Measurements from ENCODE around the gene ZNF92.
"Not testable (repeated sequence)": the region's sequence is repeated elsewhere in the genome, so short reads cannot be mapped to it uniquely, and the experiment has no call there.

Gene ZNF92

GRCh38 chr7:65397730-65398142, 24.1 kb downstream of the ZNF92 start:
- DNase-seq (ENCODE audit: low read depth) = no peak
- no peak for TF ChIP-seq CTCF (conservative IDR thresholded peaks at IDR 0.05; ENCODE audit: control insufficient read depth, insufficient read depth, low read depth, low read length)
- H3K4me3 ChIP-seq (ENCODE audit: control insufficient read depth, low read depth, low read length) = no peak overlapping the region

- not testable (repeated sequence) for H3K4me3 ChIP-seq (ENCODE audit: control insufficient read depth, low read depth, low read length); DNase-seq (ENCODE audit: low read depth)
These were observed 25.0 kb downstream of the ZNF92 start for GRCh38 chr7:65398671-65399070.

DNA sequence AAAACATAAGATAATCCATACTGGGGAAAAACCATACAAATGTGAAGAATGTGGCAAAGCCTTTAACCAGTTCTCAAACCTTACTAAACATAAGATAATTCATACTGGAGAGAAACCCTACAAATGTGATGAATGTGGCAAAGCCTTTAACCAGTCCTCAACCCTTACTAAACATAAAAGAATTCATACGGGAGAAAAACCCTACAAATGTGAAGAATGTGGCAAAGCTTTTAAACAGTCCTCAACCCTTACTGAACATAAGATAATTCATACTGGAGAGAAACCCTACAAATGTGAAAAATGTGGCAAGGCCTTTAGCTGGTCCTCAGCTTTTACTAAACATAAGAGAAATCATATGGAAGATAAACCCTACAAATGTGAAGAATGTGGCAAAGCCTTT, 25.4 kb downstream of the ZNF92 start:
- DNase-seq (ENCODE audit: low read depth); H3K4me3 ChIP-seq (ENCODE audit: control insufficient read depth, low read depth, low read length): not testable (repeated sequence)

GRCh38 chr7:65404020-65404419, 30.4 kb downstream of the ZNF92 start:
- no peak overlapping the region for H3K4me3 ChIP-seq (ENCODE audit: control insufficient read depth, low read depth, low read length)
- no peak for TF ChIP-seq CTCF (conservative IDR thresholded peaks at IDR 0.05; ENCODE audit: control insufficient read depth, insufficient read depth, low read depth, low read length)
- DNase-seq (ENCODE audit: low read depth) = no peak

DNA sequence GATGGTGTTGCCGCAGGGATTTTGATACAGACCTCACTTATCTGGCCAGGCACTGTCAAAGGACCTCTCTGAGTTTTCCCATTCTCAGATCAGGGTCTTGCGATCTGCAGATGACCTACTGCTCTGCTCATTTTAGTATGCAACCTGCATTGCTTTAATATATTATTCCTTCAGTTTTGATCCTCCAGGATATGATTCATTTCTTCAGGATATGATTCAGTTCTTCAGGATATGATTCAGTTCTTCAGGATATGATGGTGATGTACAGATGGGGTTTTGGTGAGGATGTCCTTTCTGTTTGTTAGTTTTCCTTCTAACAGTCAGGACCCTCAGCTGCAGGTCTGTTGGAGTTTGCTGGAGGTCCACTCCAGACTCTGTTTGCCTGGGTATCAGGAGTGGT, 33.1 kb downstream of the ZNF92 start:
- H3K4me3 ChIP-seq (ENCODE audit: control insufficient read depth, low read depth, low read length); DNase-seq (ENCODE audit: low read depth): not testable (repeated sequence)

DNA sequence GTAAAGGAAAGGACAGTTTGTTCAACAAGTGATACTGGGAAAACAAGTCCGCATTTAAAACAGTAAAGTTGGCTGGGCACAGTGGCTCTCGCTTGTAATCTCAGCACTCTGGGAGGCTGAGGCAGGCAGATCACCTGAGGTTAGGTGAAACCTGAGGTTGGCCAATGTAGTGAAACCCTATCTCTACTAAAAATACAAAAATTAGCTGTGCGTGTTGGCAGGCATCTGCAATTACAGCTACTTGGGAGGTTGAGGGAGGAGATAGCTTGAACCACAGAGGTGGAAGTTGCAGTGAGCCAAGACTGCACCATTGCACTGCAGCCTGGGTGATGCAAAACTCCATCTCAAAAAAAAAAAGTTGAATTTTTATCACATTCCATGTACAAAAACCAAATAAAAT, 35.7 kb downstream of the ZNF92 start:
- DNase-seq (ENCODE audit: low read depth) = no peak
- H3K4me3 ChIP-seq (ENCODE audit: control insufficient read depth, low read depth, low read length) = no peak overlapping the region
- TF ChIP-seq CTCF (conservative IDR thresholded peaks at IDR 0.05; ENCODE audit: control insufficient read depth, insufficient read depth, low read depth, low read length) = no peak

GRCh38 chr7:65411249-65411648, 37.6 kb downstream of the ZNF92 start:
- DNase-seq (ENCODE audit: low read depth) = no peak
- no peak overlapping the region for H3K4me3 ChIP-seq (ENCODE audit: control insufficient read depth, low read depth, low read length)
- TF ChIP-seq CTCF (conservative IDR thresholded peaks at IDR 0.05; ENCODE audit: control insufficient read depth, insufficient read depth, low read depth, low read length) = no peak

DNA sequence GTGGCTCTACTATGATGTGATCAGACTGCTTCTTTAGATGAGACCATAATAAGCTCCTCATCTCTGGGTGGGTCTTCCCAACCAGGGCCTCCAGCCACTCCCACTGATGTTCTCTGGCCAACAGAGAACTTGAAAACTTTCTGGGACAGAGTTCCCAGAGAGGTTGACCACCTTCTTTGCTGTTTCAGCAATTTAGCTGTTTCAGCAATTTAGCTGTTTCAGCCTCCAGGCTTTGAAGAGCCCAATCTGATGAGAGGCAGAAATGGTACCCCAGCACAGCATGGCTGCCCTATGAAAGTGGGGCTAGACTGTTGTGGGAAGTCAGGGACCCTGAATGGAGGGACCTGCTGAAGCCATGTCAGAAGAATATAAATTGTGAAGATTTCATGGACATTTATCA, 49.0 kb downstream of the ZNF92 start:
- DNase-seq (ENCODE audit: low read depth) = no peak
- no peak for TF ChIP-seq CTCF (conservative IDR thresholded peaks at IDR 0.05; ENCODE audit: control insufficient read depth, insufficient read depth, low read depth, low read length)
- no peak overlapping the region for H3K4me3 ChIP-seq (ENCODE audit: control insufficient read depth, low read depth, low read length)

- DNase-seq (ENCODE audit: low read depth); H3K4me3 ChIP-seq (ENCODE audit: control insufficient read depth, low read depth, low read length): not testable (repeated sequence)
These were observed 49.6 kb downstream of the ZNF92 start for GRCh38 chr7:65423286-65423685.
